ENCODE measurements around the gene SETX. TPM values are rescaled to one million over a fixed set of nuclear protein-coding genes. Genes with fewer than 3 reads are reported as not detected.

Gene SETX
- polyA plus RNA-seq, 1 experiment: 31.5 TPM

- ChIA-PET CTCF (interaction anchor here (1.0 to 9.1 kb wide), 3 partner anchors 30 to 477 kb away, joined by 3 to 154 read pairs (median 60); no protein-coding TSS in a partner anchor), POLR2A (no interaction called here)
- H3K27me3 ChIP-seq (ENCODE audit: control insufficient read depth, insufficient read depth, low read length): peaks cover 62% of the 10 kb centered on the region
- DNase-seq (ENCODE audit: low read depth, low spot score): no peak
- H3K27ac ChIP-seq (ENCODE audit: low read depth, low read length): no peak overlapping the region
- no peaks in the 10 kb centered on the region; the same call in 1 of the 2 replicates for H3K9me3 ChIP-seq (ENCODE audit: control insufficient read depth, insufficient read depth, low read length)
- H3K4me3 ChIP-seq (ENCODE audit: low read depth, low read length): no peak overlapping the region
- TF ChIP-seq CTCF (IDR thresholded peaks at IDR 0.05; ENCODE audit: low read depth, low read length): no peak
These were observed 115.8 kb downstream of the SETX start for GRCh38 chr9:132238992-132239391.

GRCh38 chr9:132238026-132238972 is 116.5 kb downstream of the SETX start:
- ChIA-PET CTCF (interaction anchor here (0.5 to 9.1 kb wide), 5 partner anchors 9 to 476 kb away, joined by 3 to 154 read pairs (median 22); no protein-coding TSS in a partner anchor), POLR2A (no interaction called here)
- Histone ChIP-seq H3K4me3 (ENCODE audit: low read depth, low read length) (no peak overlapping the region), H3K9me3 (ENCODE audit: control insufficient read depth, insufficient read depth, low read length) (no peaks in the 10 kb centered on the region; the same call in 1 of the 2 replicates), H3K27me3 (ENCODE audit: control insufficient read depth, insufficient read depth, low read length) (peaks cover 66% of the 10 kb centered on the region), H3K27ac (ENCODE audit: low read depth, low read length) (no peak overlapping the region)
- DNase-seq (ENCODE audit: low read depth, low spot score): no peak
- TF ChIP-seq CTCF (IDR thresholded peaks at IDR 0.05; ENCODE audit: low read depth, low read length): no peak

- ChIA-PET CTCF (interaction anchor here (1.2 to 9.1 kb wide), 10 partner anchors 10 to 585 kb away, joined by 3 to 154 read pairs (median 4); no protein-coding TSS in a partner anchor), POLR2A (no interaction called here)
- Histone ChIP-seq H3K9me3 (ENCODE audit: control insufficient read depth, insufficient read depth, low read length) (no peaks in the 10 kb centered on the region; the same call in 1 of the 2 replicates), H3K27me3 (ENCODE audit: control insufficient read depth, insufficient read depth, low read length) (peaks cover 64% of the 10 kb centered on the region), H3K27ac (ENCODE audit: low read depth, low read length) (no peak overlapping the region), H3K4me3 (ENCODE audit: low read depth, low read length) (no peak overlapping the region)
- no peak for DNase-seq (ENCODE audit: low read depth, low spot score)
- TF ChIP-seq CTCF (IDR thresholded peaks at IDR 0.05; ENCODE audit: low read depth, low read length): no peak
These were observed 117.3 kb downstream of the SETX start for GRCh38 chr9:132237481-132237880.

- peaks cover 68% of the 10 kb centered on the region for H3K27me3 ChIP-seq (ENCODE audit: control insufficient read depth, insufficient read depth, low read length)
- POLR2A ChIA-PET: no interaction called here
- H3K9me3 ChIP-seq (ENCODE audit: control insufficient read depth, insufficient read depth, low read length): no peaks in the 10 kb centered on the region; the same call in 1 of the 2 replicates
- CTCF ChIA-PET: interaction anchor here (0.5 to 9.1 kb wide), 39 partner anchors 11 to 615 kb away, joined by 3 to 154 read pairs (median 3); no protein-coding TSS in a partner anchor
- no peak for TF ChIP-seq CTCF (IDR thresholded peaks at IDR 0.05; ENCODE audit: low read depth, low read length)
- H3K27ac ChIP-seq (ENCODE audit: low read depth, low read length): no peak overlapping the region
- no peak overlapping the region for H3K4me3 ChIP-seq (ENCODE audit: low read depth, low read length)
- DNase-seq (ENCODE audit: low read depth, low spot score): no peak
These were observed 118.0 kb downstream of the SETX start for GRCh38 chr9:132236662-132237311.

Measured in AG04450 (cell line).